ENCODE measurements around the gene ZNRF3.
A peak's percentile ranks its signal among the peaks of the same experiment; 100 is the strongest.
"Not testable (repeated sequence)": the region's sequence is repeated elsewhere in the genome, so short reads cannot be mapped to it uniquely, and the experiment has no call there.

The ZNRF3 gene

GRCh38 chr22:28846994-28847393 is 36.4 kb upstream of the ZNRF3 start:
- no peak for DNase-seq (ENCODE audit: low read depth)
- in situ Hi-C loops (cut with HindIII; ENCODE audit: low sequenced_read_pairs) = loop anchor here (10.0 kb wide), 1 partner anchor 772 kb away; no protein-coding TSS in a partner anchor
- TF ChIP-seq CTCF (IDR thresholded peaks at IDR 0.05; ENCODE audit: low read depth, low read length, missing control alignments) = no peak
- no peak overlapping the region for H3K4me3 ChIP-seq (ENCODE audit: low read depth, low read length)

GRCh38 chr22:28855355-28856094 is 27.8 kb upstream of the ZNRF3 start:
- peak; percentile 93 for TF ChIP-seq CTCF (IDR thresholded peaks at IDR 0.05; ENCODE audit: low read depth, low read length, missing control alignments)

GRCh38 chr22:28856095-28856455 is 27.3 kb upstream of the ZNRF3 start:
- DNase-seq (ENCODE audit: low read depth) = no peak
- no peak overlapping the region for H3K4me3 ChIP-seq (ENCODE audit: low read depth, low read length)
- TF ChIP-seq CTCF (IDR thresholded peaks at IDR 0.05; ENCODE audit: low read depth, low read length, missing control alignments) = no peak
- in situ Hi-C loops (cut with HindIII; ENCODE audit: low sequenced_read_pairs) = no loop called here

More at GRCh38 chr22:28855355-28856094, 27.8 kb upstream of the ZNRF3 start:
- peak; percentile 79 for DNase-seq (ENCODE audit: low read depth)
- H3K4me3 ChIP-seq (ENCODE audit: low read depth, low read length) = no peak overlapping the region
- in situ Hi-C loops (cut with HindIII; ENCODE audit: low sequenced_read_pairs) = no loop called here

GRCh38 chr22:28857288-28857687 is 26.1 kb upstream of the ZNRF3 start:
- in situ Hi-C loops (cut with HindIII; ENCODE audit: low sequenced_read_pairs) = no loop called here
- no peak for TF ChIP-seq CTCF (IDR thresholded peaks at IDR 0.05; ENCODE audit: low read depth, low read length, missing control alignments)

GRCh38 chr22:28864878-28865596 is 18.3 kb upstream of the ZNRF3 start:
- no peak for TF ChIP-seq CTCF (IDR thresholded peaks at IDR 0.05; ENCODE audit: low read depth, low read length, missing control alignments)

More at GRCh38 chr22:28857288-28857687, 26.1 kb upstream of the ZNRF3 start:
- no peak overlapping the region for H3K4me3 ChIP-seq (ENCODE audit: low read depth, low read length)
- DNase-seq (ENCODE audit: low read depth) = no peak

DNA sequence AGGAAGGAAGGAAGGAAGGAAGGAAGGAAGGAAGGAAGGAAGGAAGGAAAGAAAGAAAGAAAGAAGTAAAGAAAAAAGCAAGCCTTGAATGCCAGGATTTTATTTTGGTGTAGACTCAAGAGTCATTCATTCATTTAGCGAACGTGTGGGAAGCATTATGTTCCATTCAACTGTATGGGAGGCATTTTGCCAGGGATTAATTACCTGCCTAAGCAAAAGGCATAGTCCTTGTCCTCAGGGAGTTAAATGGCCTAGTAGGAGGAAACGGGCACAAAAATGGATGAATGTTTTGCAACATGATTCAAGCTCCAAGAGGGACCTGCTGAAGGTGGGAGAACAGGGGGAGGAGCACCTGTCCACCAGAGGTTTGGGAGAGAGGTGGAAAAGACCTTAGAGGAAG is 16.2 kb upstream of the ZNRF3 start:
- in situ Hi-C loops (cut with HindIII; ENCODE audit: low sequenced_read_pairs) = no loop called here
- TF ChIP-seq CTCF (IDR thresholded peaks at IDR 0.05; ENCODE audit: low read depth, low read length, missing control alignments) = no peak
- H3K4me3 ChIP-seq (ENCODE audit: low read depth, low read length) = no peak overlapping the region
- DNase-seq (ENCODE audit: low read depth) = no peak

More at GRCh38 chr22:28864878-28865596, 18.3 kb upstream of the ZNRF3 start:
- in situ Hi-C loops (cut with HindIII; ENCODE audit: low sequenced_read_pairs) = no loop called here
- no peak overlapping the region for H3K4me3 ChIP-seq (ENCODE audit: low read depth, low read length)
- DNase-seq (ENCODE audit: low read depth) = no peak

- DNase-seq (ENCODE audit: low read depth); in situ Hi-C loops (cut with HindIII; ENCODE audit: low sequenced_read_pairs); H3K4me3 ChIP-seq (ENCODE audit: low read depth, low read length): not testable (repeated sequence)
These were observed 15.0 kb upstream of the ZNRF3 start for GRCh38 chr22:28868389-28868788.

Data from astrocyte of the cerebellum (primary cell).